Progenitor cell of endocrine pancreas (in vitro differentiated cells): ENCODE results near the gene SH3BP5. TPM values are rescaled to one million over a fixed set of nuclear protein-coding genes. Genes with fewer than 3 reads are reported as not detected.
"Not testable (repeated sequence)": the region's sequence is repeated elsewhere in the genome, so short reads cannot be mapped to it uniquely, and the experiment has no call there.

Source experiments
- DNase-seq: peaks from one replicate; pipeline ENCODE4 v3.0.0; 2021; ENCODE audit warnings: low spot score; ENCODE audit not compliant: unreplicated experiment
- H3K27ac Mint-ChIP-seq: 2 replicates; pipeline ENCODE4 v1.8.0; 2021; ENCODE audit warnings: mild to moderate bottlenecking, moderate library complexity, mixed read lengths
- H3K27me3 Mint-ChIP-seq: 2 replicates; pipeline ENCODE4 v1.8.0; 2021; ENCODE audit warnings: mixed read lengths
- H3K36me3 Mint-ChIP-seq: 2 replicates; pipeline ENCODE4 v1.8.0; 2022; ENCODE audit warnings: mixed read lengths; ENCODE audit not compliant: insufficient read depth
- H3K4me1 Mint-ChIP-seq: 2 replicates; pipeline ENCODE4 v1.8.0; 2021; ENCODE audit warnings: low read depth, mixed read lengths
- H3K4me3 Mint-ChIP-seq: 2 replicates; pipeline ENCODE4 v1.8.0; 2021; ENCODE audit warnings: low read depth, mild to moderate bottlenecking, moderate library complexity, mixed read lengths
- H3K9me3 Mint-ChIP-seq: 2 replicates; pipeline ENCODE4 v1.8.0; 2021; ENCODE audit warnings: low read depth, mixed read lengths
- CTCF ChIP-seq: fragments of 200-600 bp; sonication (generic); IDR thresholded peaks from one replicate; pipeline ENCODE4 v1.5.0; 2021; ENCODE audit warnings: antibody characterized with exemption, mild to moderate bottlenecking; ENCODE audit not compliant: unreplicated experiment
- total RNA-seq: library from RNA; stranded (reverse); gene quantifications from 2 replicates; pipeline ENCODE4 v1.2.1, GENCODE V29; 2021

Gene SH3BP5
- total RNA-seq, 1 donor from 2014 or later, result 11.6 TPM

- H3K9me3 Mint-ChIP-seq, result no peaks in the 10 kb centered on the region
- no peak for TF ChIP-seq CTCF
- H3K4me3 Mint-ChIP-seq, result no peak overlapping the region
- H3K27me3 Mint-ChIP-seq, result no peaks in the 10 kb centered on the region
- H3K4me1 Mint-ChIP-seq, result peaks cover 7% of the 10 kb centered on the region
- no peak overlapping the region for H3K27ac Mint-ChIP-seq
- H3K36me3 Mint-ChIP-seq, result no peaks in the 10 kb centered on the region
- no peak for DNase-seq
Observed at GRCh38 chr3:15360788-15361493, 28.6 kb upstream of the SH3BP5 start.

- H3K4me1 Mint-ChIP-seq, result peaks cover 7% of the 10 kb centered on the region
- H3K4me3 Mint-ChIP-seq, result no peak overlapping the region
- DNase-seq, result no peak
- no peak overlapping the region for H3K27ac Mint-ChIP-seq
- no peaks in the 10 kb centered on the region for H3K9me3 Mint-ChIP-seq
- TF ChIP-seq CTCF, result no peak
- no peaks in the 10 kb centered on the region for H3K36me3 Mint-ChIP-seq
- H3K27me3 Mint-ChIP-seq, result no peaks in the 10 kb centered on the region
Observed at GRCh38 chr3:15359677-15360397, 27.5 kb upstream of the SH3BP5 start.

- not testable (repeated sequence) for DNase-seq, H3K9me3 Mint-ChIP-seq, H3K4me3 Mint-ChIP-seq, H3K4me1 Mint-ChIP-seq, H3K27me3 Mint-ChIP-seq, H3K36me3 Mint-ChIP-seq
- peak overlapping the region; percentile 47 for H3K27ac Mint-ChIP-seq
Observed at GRCh38 chr3:15356651-15357061, 24.3 kb upstream of the SH3BP5 start.

GRCh38 chr3:15356176-15356575 lies 23.8 kb upstream of the SH3BP5 start:
- no peak for TF ChIP-seq CTCF
- Mint-ChIP-seq H3K9me3 (peaks cover 5% of the 10 kb centered on the region), H3K4me1 (peaks cover 7% of the 10 kb centered on the region), H3K27ac (peak overlapping the region; percentile 47), H3K27me3 (no peaks in the 10 kb centered on the region), H3K36me3 (no peaks in the 10 kb centered on the region), H3K4me3 (no peak overlapping the region)
- no peak for DNase-seq

GRCh38 chr3:15355086-15355485 lies 22.7 kb upstream of the SH3BP5 start:
- no peak for DNase-seq
- peaks cover 11% of the 10 kb centered on the region for H3K9me3 Mint-ChIP-seq
- H3K4me1 Mint-ChIP-seq, result peaks cover 7% of the 10 kb centered on the region
- no peak overlapping the region for H3K4me3 Mint-ChIP-seq
- no peak overlapping the region for H3K27ac Mint-ChIP-seq
- H3K36me3 Mint-ChIP-seq, result no peaks in the 10 kb centered on the region
- TF ChIP-seq CTCF, result no peak
- H3K27me3 Mint-ChIP-seq, result no peaks in the 10 kb centered on the region
